Fibroblast of skin of abdomen (primary cell): ENCODE measurements around the gene PCDHB6. TPM values are rescaled to one million over a fixed set of nuclear protein-coding genes. Genes with fewer than 3 reads are reported as not detected.
"Not testable (repeated sequence)": the region's sequence is repeated elsewhere in the genome, so short reads cannot be mapped to it uniquely, and the experiment has no call there.

ENCODE experiments used
- DNase-seq: peaks from one replicate; pipeline ENCODE4 v3.0.0-alpha.2; 2013
- polyA plus RNA-seq, 2 experiments: library from polyadenylated mRNA; unstranded; fragments of 120-200 nt; gene quantifications; one replicate each; pipeline ENCODE4 v1.2.1, GENCODE V29; 2013; ENCODE audit not compliant: insufficient read length in 2 of 2

PCDHB6 gene
- polyA plus RNA-seq (2013, experiment 1 of 2; ENCODE audit: insufficient read length): 0.36 TPM
- polyA plus RNA-seq (2013, experiment 2 of 2; ENCODE audit: insufficient read length): 0.36 TPM

- no peak for DNase-seq
Measured at GRCh38 chr5:141149812-141150211, at the start of gene PCDHB6. Gene PCDHB6, plus strand, starts transcription at chr5:141150057. Its CDS starts 201 bp downstream, at chr5:141150258.

- DNase-seq: peak; percentile 24
Measured at GRCh38 chr5:141100243-141100805, 49.5 kb upstream of the PCDHB6 start, which contains the start of gene PCDHB3. Gene PCDHB3, plus strand, starts transcription at chr5:141100473. Its CDS starts 177 bp downstream, at chr5:141100650.

GRCh38 chr5:141101059-141101458, 48.8 kb upstream of the PCDHB6 start:
- no peak for DNase-seq

- DNase-seq: not testable (repeated sequence)
Measured at GRCh38 chr5:141102070-141102469, 47.8 kb upstream of the PCDHB6 start.

GRCh38 chr5:141102471-141102870, 47.4 kb upstream of the PCDHB6 start:
- DNase-seq: not testable (repeated sequence)

GRCh38 chr5:141105350-141105749, 44.5 kb upstream of the PCDHB6 start:
- no peak for DNase-seq

GRCh38 chr5:141119250-141119649, 30.6 kb upstream of the PCDHB6 start:
- DNase-seq: no peak

- DNase-seq: no peak
Measured at GRCh38 chr5:141121563-141121962, 28.3 kb upstream of the PCDHB6 start, which contains the start of gene PCDHB4. Gene PCDHB4, plus strand, starts transcription at chr5:141121818. Its CDS starts 181 bp downstream, at chr5:141121999.

- DNase-seq: no peak
Measured at GRCh38 chr5:141121985-141122384, 27.9 kb upstream of the PCDHB6 start.

- not testable (repeated sequence) for DNase-seq
Measured at GRCh38 chr5:141123396-141124135, 26.3 kb upstream of the PCDHB6 start.

GRCh38 chr5:141127305-141127704, 22.6 kb upstream of the PCDHB6 start:
- no peak for DNase-seq

- DNase-seq: peak; percentile 3
Measured at GRCh38 chr5:141135030-141135717, 14.7 kb upstream of the PCDHB6 start, which contains the start of gene PCDHB5. Gene PCDHB5, plus strand, starts transcription at chr5:141135206. Its CDS starts 229 bp downstream, at chr5:141135435.

GRCh38 chr5:141135718-141136266, 14.1 kb upstream of the PCDHB6 start:
- no peak for DNase-seq

- not testable (repeated sequence) for DNase-seq
Measured at GRCh38 chr5:141137346-141137745, 12.5 kb upstream of the PCDHB6 start.

- no peak for DNase-seq
Measured at GRCh38 chr5:141150224-141150992, 551 bp downstream of the PCDHB6 start.

GRCh38 chr5:141150993-141151325, 1.1 kb downstream of the PCDHB6 start:
- no peak for DNase-seq

GRCh38 chr5:141151632-141152031, 1.8 kb downstream of the PCDHB6 start:
- not testable (repeated sequence) for DNase-seq

- DNase-seq: not testable (repeated sequence)
Measured at GRCh38 chr5:141152096-141152495, 2.2 kb downstream of the PCDHB6 start.

- DNase-seq: no peak
Measured at GRCh38 chr5:141155540-141156374, 5.9 kb downstream of the PCDHB6 start.

GRCh38 chr5:141157356-141157755, 7.5 kb downstream of the PCDHB6 start:
- not testable (repeated sequence) for DNase-seq

GRCh38 chr5:141157901-141158300, 8.0 kb downstream of the PCDHB6 start:
- not testable (repeated sequence) for DNase-seq
